ENCODE data around the gene TGM1.

DNA sequence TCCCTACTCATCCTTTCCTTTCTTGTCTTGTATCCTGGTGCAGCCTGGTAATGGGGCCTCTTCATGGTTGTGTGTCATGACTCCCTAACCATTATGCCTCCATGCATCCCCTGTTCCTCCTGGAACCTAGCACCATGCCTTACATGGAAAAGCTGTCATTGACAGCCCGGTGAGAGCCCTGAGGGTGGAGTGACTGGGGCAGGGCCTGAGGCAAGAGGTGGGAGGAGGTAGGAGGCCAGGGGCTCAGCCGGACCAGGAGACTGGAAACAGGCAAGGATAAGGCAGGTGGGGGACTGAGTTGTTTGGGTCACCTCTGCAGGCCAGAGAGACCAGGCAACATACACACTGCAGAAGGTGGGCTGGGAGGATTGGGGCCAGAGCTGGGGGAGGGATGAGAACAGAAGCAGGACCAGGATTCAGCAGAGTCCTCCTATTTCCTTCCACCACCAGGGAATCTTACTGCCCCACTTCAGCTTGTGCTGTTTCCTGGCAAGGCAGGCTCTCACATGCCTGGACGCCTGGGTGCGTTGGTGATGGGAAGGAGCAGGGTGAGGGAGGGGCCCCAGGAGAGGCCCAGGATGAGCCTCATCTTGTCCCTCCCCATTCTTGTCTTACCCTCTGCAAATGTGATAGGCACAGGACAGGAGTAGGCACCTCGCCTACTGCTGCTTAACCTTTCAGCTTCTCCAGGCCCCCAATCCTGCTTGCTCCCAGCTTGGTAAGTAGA is 46.7 kb upstream of the TGM1 start, which contains the start of gene LTB4R2:
- TF ChIP-seq, protein P1, sequence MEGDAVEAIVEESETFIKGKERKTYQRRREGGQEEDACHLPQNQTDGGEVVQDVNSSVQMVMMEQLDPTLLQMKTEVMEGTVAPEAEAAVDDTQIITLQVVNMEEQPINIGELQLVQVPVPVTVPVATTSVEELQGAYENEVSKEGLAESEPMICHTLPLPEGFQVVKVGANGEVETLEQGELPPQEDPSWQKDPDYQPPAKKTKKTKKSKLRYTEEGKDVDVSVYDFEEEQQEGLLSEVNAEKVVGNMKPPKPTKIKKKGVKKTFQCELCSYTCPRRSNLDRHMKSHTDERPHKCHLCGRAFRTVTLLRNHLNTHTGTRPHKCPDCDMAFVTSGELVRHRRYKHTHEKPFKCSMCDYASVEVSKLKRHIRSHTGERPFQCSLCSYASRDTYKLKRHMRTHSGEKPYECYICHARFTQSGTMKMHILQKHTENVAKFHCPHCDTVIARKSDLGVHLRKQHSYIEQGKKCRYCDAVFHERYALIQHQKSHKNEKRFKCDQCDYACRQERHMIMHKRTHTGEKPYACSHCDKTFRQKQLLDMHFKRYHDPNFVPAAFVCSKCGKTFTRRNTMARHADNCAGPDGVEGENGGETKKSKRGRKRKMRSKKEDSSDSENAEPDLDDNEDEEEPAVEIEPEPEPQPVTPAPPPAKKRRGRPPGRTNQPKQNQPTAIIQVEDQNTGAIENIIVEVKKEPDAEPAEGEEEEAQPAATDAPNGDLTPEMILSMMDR (IDR thresholded peaks at IDR 0.05; ENCODE audit: low read depth, low read length): no peak
- TF ChIP-seq POLR2A (IDR thresholded peaks at IDR 0.05; ENCODE audit: extremely low read depth, insufficient read length) (no peak), MAX (IDR thresholded peaks at IDR 0.05; ENCODE audit: low read depth, low read length) (no peak)
